Esophagus muscularis mucosa (tissue), 4 donors: Measurements from ENCODE around the gene ZKSCAN3. TPM values are rescaled to one million over a fixed set of nuclear protein-coding genes. Genes with fewer than 3 reads are reported as not detected.

Experiments used
- DNase-seq: peaks from one replicate; pipeline ENCODE4 v3.0.0-alpha.2; 2017; ENCODE audit errors: extremely low spot score
- H3K27ac ChIP-seq, 4 donors: fragments of 200-600 bp; sonication (generic); replicated peaks in 1 of 4; 1 replicate in 3 of 4; 2 replicates in 1 of 4; pipeline ENCODE4 v1.5.1; 2016 to 2019; ENCODE audit warnings: mild to moderate bottlenecking in 1 of 4
- H3K27me3 ChIP-seq, 4 donors: fragments of 200-600 bp; sonication (generic); one replicate each; pipeline versions ENCODE4 v1.5.1 to v1.6.0; 2016 to 2019
- H3K36me3 ChIP-seq, 4 donors: fragments of 200-600 bp; sonication (generic); one replicate each; pipeline ENCODE4 v1.5.1; 2016 to 2019
- H3K4me1 ChIP-seq, 4 donors: fragments of 200-600 bp; sonication (generic); one replicate each; pipeline ENCODE4 v1.5.1; 2016 to 2019
- H3K4me3 ChIP-seq, 4 donors: fragments of 200-600 bp; sonication (generic); 1 replicate in 2 of 4; 2 replicates in 2 of 4; pipeline ENCODE4 v1.5.1; 2016 to 2019; ENCODE audit warnings: mild to moderate bottlenecking in 4 of 4, moderate library complexity in 1 of 4
- H3K9me3 ChIP-seq, 4 donors: fragments of 200-600 bp; sonication (generic); 1 replicate in 3 of 4; 2 replicates in 1 of 4; pipeline ENCODE4 v1.5.1; 2016 to 2019
- EP300 ChIP-seq: sonication (generic); formaldehyde crosslinking; IDR thresholded peaks from one replicate; pipeline ENCODE4 v1.6.1; 2017; ENCODE audit warnings: antibody characterized with exemption
- POLR2A ChIP-seq: fragments of 450-650 bp; IDR thresholded peaks from one replicate; pipeline ENCODE4 v1.6.1; 2017; ENCODE audit warnings: antibody characterized with exemption, moderate library complexity, mild to moderate bottlenecking, low read depth
- POLR2AphosphoS5 ChIP-seq, 2 donors: sonication (generic); formaldehyde crosslinking; IDR thresholded peaks; one replicate each; pipeline ENCODE4 v1.6.1; 2017; ENCODE audit warnings: antibody characterized with exemption in 2 of 2
- WGBS: methylation state at CpG from one replicate; pipeline ENCODE4 v1.1.5; 2018; 5-methylcytosine and 5-hydroxymethylcytosine counted together
- intact Hi-C: fragments of 100-400 bp; cut with DNase I; formaldehyde crosslinking; loops from one replicate; pipeline ENCODE4 v1.15.1; 2023
- small RNA-seq, 3 donors: library from RNA; depleted of rRNA; stranded (forward); fragments of <200 nt; gene quantifications; one replicate each; pipeline ENCODE3, GENCODE V24; 2016
- total RNA-seq, 4 donors: library from RNA; depleted of rRNA; stranded (reverse); fragments of >200 nt; gene quantifications; one replicate each; pipeline versions ENCODE4 v1.1.0 to v1.2.1, GENCODE V29; 2016
- TF ChIP-seq, protein P1 (sequence below), 3 experiments: fragments of 200-600 bp in 2 of 3; fragments of 450-650 bp in 1 of 3; sonication (generic) in 2 of 3; IDR thresholded peaks; one replicate each; pipeline ENCODE4 v1.5.1; 2017 to 2019; ENCODE audit warnings: antibody characterized with exemption in 3 of 3, mild to moderate bottlenecking in 2 of 3, moderate library complexity in 1 of 3

Gene ZKSCAN3
- total RNA-seq, 4 donors from 2014 or later = 2.8 to 10.4 (median 6.4) TPM

GRCh38 chr6:28407401-28407800, 57.7 kb downstream of the ZKSCAN3 start:
- H3K27ac ChIP-seq = no peak overlapping the region
- H3K27me3 ChIP-seq = peaks cover 0 to 24% (median 0%) of the 10 kb centered on the region in 4 donors
- H3K4me3 ChIP-seq = no peak overlapping the region
- H3K9me3 ChIP-seq = no peaks in the 10 kb centered on the region
- H3K36me3 ChIP-seq = no peaks in the 10 kb centered on the region
- TF ChIP-seq EP300 (no peak), POLR2AphosphoS5 (IDR thresholded peaks at IDR 0.05) (no peak), POLR2A (no peak)
- TF ChIP-seq, protein P1, sequence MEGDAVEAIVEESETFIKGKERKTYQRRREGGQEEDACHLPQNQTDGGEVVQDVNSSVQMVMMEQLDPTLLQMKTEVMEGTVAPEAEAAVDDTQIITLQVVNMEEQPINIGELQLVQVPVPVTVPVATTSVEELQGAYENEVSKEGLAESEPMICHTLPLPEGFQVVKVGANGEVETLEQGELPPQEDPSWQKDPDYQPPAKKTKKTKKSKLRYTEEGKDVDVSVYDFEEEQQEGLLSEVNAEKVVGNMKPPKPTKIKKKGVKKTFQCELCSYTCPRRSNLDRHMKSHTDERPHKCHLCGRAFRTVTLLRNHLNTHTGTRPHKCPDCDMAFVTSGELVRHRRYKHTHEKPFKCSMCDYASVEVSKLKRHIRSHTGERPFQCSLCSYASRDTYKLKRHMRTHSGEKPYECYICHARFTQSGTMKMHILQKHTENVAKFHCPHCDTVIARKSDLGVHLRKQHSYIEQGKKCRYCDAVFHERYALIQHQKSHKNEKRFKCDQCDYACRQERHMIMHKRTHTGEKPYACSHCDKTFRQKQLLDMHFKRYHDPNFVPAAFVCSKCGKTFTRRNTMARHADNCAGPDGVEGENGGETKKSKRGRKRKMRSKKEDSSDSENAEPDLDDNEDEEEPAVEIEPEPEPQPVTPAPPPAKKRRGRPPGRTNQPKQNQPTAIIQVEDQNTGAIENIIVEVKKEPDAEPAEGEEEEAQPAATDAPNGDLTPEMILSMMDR (IDR thresholded peaks at IDR 0.05) = no peak
- DNase-seq = no peak
- H3K4me1 ChIP-seq = no peaks in the 10 kb centered on the region
- intact Hi-C loops = no loop called here
- 76% methylated on average over 2 of the region's 2 CpGs for WGBS

GRCh38 chr6:28408076-28408802, 58.5 kb downstream of the ZKSCAN3 start:
- peaks cover 0 to 24% (median 0%) of the 10 kb centered on the region in 4 donors for H3K27me3 ChIP-seq
- H3K27ac ChIP-seq = no peak overlapping the region
- DNase-seq = no peak
- intact Hi-C loops = no loop called here
- H3K36me3 ChIP-seq = no peaks in the 10 kb centered on the region
- no peaks in the 10 kb centered on the region for H3K4me1 ChIP-seq
- TF ChIP-seq POLR2AphosphoS5 (IDR thresholded peaks at IDR 0.05) (no peak), POLR2A (no peak), EP300 (no peak)
- TF ChIP-seq, protein P1 (IDR thresholded peaks at IDR 0.05) = no peak
- H3K9me3 ChIP-seq = no peaks in the 10 kb centered on the region
- WGBS = 91% methylated on average over 5 of the region's 5 CpGs
- no peak overlapping the region for H3K4me3 ChIP-seq

DNA sequence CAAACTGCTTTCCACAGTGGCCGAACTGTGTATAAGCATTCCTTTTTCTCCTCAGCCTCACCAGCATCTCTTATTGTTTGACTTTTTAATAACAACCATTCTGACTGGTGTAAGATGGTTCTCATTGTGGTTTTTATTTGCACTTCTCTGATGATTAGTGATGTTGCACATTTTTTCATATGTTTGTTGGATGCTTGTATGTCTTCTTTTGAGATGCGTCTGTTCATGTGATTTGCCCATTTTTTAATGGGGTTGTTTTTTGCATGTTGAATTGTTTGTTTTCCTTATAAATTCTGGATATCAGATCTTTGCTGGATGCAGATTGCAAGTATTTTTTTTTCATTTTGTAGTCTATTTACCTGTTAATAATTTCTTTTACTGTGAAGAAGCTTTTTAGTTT, 61.0 kb downstream of the ZKSCAN3 start:
- intact Hi-C loops = no loop called here
- Histone ChIP-seq H3K27me3 (peaks cover 0 to 16% (median 0%) of the 10 kb centered on the region in 4 donors), H3K4me3 (no peak overlapping the region), H3K4me1 (no peaks in the 10 kb centered on the region), H3K36me3 (no peaks in the 10 kb centered on the region), H3K27ac (no peak overlapping the region), H3K9me3 (peaks cover 0 to 5% (median 0%) of the 10 kb centered on the region in 4 donors)
- WGBS = 94% methylated on average over 2 of the region's 2 CpGs
- TF ChIP-seq POLR2A (no peak), POLR2AphosphoS5 (IDR thresholded peaks at IDR 0.05) (no peak)
- no peak for DNase-seq

GRCh38 chr6:28413681-28414080, 63.9 kb downstream of the ZKSCAN3 start:
- no peak overlapping the region for H3K27ac ChIP-seq
- no peaks in the 10 kb centered on the region for H3K36me3 ChIP-seq
- no peaks in the 10 kb centered on the region for H3K27me3 ChIP-seq
- H3K9me3 ChIP-seq = peaks cover 0 to 5% (median 0%) of the 10 kb centered on the region in 4 donors
- TF ChIP-seq POLR2A (no peak), EP300 (no peak), POLR2AphosphoS5 (IDR thresholded peaks at IDR 0.05) (no peak)
- TF ChIP-seq, protein P1 (IDR thresholded peaks at IDR 0.05) = no peak
- H3K4me1 ChIP-seq = no peaks in the 10 kb centered on the region
- intact Hi-C loops = no loop called here
- DNase-seq = no peak
- no peak overlapping the region for H3K4me3 ChIP-seq

Small RNA genes within 50 kb of the gene (small RNA-seq; reads per million reads assigned to genes)
- 0 reads per million in 3 donors for gene AL021997.1
- 0 reads per million in 3 donors for gene AL021997.2
- 0 reads per million in 3 donors for gene RNU2-45P

Other genes with a start within 250 kb of the ZKSCAN3 start
- gene ZSCAN16, start 225.3 kb upstream of the ZKSCAN3 start, total RNA-seq = 1 to 10 TPM; 2.9 to 7.4 (median 3.4) TPM
- 10 to 100 TPM; 18.7 to 21.7 (median 20.8) TPM for gene ZKSCAN8, start 208.1 kb upstream of the ZKSCAN3 start, total RNA-seq
- 10 to 100 TPM; 11.4 to 15.4 (median 12.0) TPM for gene ZSCAN9, start 124.7 kb upstream of the ZKSCAN3 start, total RNA-seq
- 1 to 10 TPM; 1.7 to 5.4 (median 4.4) TPM for gene ZKSCAN4, start 97.7 kb upstream of the ZKSCAN3 start, total RNA-seq
- gene NKAPL, start 90.7 kb upstream of the ZKSCAN3 start, total RNA-seq = 1 to 10 TPM; 2.8 to 6.7 (median 4.7) TPM
- gene ZSCAN26, start 82.8 kb upstream of the ZKSCAN3 start, total RNA-seq = 10 to 100 TPM; 15.1 to 28.2 (median 24.1) TPM
- 1 to 10 TPM; 5.8 to 8.7 (median 7.1) TPM for gene PGBD1, start 68.4 kb upstream of the ZKSCAN3 start, total RNA-seq
- 10 to 100 TPM; 13.1 to 39.1 (median 24.1) TPM for gene ZSCAN31, start 13.8 kb upstream of the ZKSCAN3 start, total RNA-seq
- gene ZSCAN12, start 49.8 kb downstream of the ZKSCAN3 start, total RNA-seq = 1 to 10 TPM; 4.0 to 5.7 (median 4.6) TPM
- gene ZSCAN23, start 93.5 kb downstream of the ZKSCAN3 start, total RNA-seq = 1 to 10 TPM; 1.0 to 2.9 (median 2.1) TPM
- not detected for gene GPX6, start 165.8 kb downstream of the ZKSCAN3 start, total RNA-seq
- gene GPX5, start 175.9 kb downstream of the ZKSCAN3 start, total RNA-seq = not detected